Measurements from ENCODE around the gene CISD1. TPM values are rescaled to one million over a fixed set of nuclear protein-coding genes. Genes with fewer than 3 reads are reported as not detected.
A peak's percentile ranks its signal among the peaks of the same experiment; 100 is the strongest.

The CISD1 gene
- total RNA-seq, 1 donor from 2014 or later, result 24.5 TPM

DNA sequence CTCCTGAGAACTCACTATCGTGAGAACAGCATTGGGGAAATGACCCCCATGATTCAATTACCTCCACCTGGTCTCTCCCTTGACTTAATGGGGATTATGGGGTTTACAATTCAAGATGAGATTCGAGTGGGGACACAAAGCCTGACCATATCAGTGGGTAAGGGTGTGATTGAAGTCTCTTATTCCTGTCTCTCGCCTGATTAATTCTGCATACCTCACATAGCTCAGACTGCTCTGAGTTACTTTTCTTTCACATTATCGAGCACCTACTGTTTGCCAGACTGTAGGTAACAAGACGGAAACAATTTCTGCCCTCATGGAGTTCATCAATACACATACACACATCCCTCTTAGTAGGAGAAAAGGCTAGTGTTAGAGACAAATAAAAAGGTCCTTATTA lies 25.0 kb downstream of the CISD1 start:
- no peak for DNase-seq
- Histone ChIP-seq H3K4me1 (no peaks in the 10 kb centered on the region), H3K36me3 (no peaks in the 10 kb centered on the region), H3K27ac (no peak overlapping the region), H3K27me3 (ENCODE audit: low read depth) (no peaks in the 10 kb centered on the region), H3K9me3 (no peaks in the 10 kb centered on the region), H3K4me3 (no peak overlapping the region)
- no peak for ATAC-seq
- TF ChIP-seq, protein P1, sequence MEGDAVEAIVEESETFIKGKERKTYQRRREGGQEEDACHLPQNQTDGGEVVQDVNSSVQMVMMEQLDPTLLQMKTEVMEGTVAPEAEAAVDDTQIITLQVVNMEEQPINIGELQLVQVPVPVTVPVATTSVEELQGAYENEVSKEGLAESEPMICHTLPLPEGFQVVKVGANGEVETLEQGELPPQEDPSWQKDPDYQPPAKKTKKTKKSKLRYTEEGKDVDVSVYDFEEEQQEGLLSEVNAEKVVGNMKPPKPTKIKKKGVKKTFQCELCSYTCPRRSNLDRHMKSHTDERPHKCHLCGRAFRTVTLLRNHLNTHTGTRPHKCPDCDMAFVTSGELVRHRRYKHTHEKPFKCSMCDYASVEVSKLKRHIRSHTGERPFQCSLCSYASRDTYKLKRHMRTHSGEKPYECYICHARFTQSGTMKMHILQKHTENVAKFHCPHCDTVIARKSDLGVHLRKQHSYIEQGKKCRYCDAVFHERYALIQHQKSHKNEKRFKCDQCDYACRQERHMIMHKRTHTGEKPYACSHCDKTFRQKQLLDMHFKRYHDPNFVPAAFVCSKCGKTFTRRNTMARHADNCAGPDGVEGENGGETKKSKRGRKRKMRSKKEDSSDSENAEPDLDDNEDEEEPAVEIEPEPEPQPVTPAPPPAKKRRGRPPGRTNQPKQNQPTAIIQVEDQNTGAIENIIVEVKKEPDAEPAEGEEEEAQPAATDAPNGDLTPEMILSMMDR (IDR thresholded peaks at IDR 0.05), result no peak
- intact Hi-C loops (cut with DNase I), result no loop called here

DNA sequence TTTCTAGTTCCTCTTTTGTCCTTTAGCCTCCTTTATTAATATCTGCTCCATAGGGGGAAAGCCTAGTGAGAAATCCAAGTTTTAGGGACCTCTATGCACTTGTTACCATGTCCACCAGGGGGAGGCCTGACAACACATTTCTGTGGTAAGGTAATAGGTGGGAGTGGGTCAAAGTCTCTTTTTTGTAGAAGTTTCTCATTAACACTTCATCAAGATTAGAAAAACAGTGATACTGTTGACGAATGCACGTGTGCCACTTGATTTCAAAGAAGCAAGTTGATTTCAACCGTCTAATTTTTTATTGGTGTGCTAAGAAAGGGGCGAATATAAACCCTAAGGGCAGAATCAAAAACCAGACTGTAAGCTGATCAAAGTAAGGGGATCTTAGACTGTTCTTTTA lies 30.6 kb downstream of the CISD1 start:
- ATAC-seq, result peak; percentile 75 to 80
- no peak overlapping the region for H3K4me3 ChIP-seq
- no peak overlapping the region for H3K27ac ChIP-seq
- no peak for DNase-seq
- no peaks in the 10 kb centered on the region for H3K9me3 ChIP-seq
- TF ChIP-seq, protein P1 (IDR thresholded peaks at IDR 0.05), result peak; percentile 82
- H3K36me3 ChIP-seq, result no peaks in the 10 kb centered on the region
- H3K4me1 ChIP-seq, result peaks cover 6% of the 10 kb centered on the region
- peaks cover 5% of the 10 kb centered on the region for H3K27me3 ChIP-seq (ENCODE audit: low read depth)
- intact Hi-C loops (cut with DNase I), result no loop called here

DNA sequence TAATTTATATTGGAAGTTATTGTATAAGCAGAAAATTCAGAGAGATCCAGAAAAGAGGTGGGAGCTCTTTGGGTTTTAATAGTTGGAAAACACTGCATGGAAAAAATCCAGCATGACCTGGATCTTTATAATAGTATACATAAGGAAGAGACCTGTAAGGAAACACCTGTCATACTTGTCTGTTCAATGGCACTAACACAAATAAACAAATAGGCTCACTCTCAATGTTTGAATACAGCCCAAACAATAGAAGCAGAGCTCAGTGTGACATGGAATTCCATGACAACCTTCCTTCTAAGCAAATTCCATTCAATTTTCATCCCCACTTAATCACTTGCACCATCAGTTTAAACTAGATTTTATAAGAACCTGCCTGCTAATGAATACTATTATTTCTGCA lies 31.7 kb downstream of the CISD1 start:
- H3K9me3 ChIP-seq, result no peaks in the 10 kb centered on the region
- no peak for DNase-seq
- H3K4me3 ChIP-seq, result no peak overlapping the region
- no peak overlapping the region for H3K27ac ChIP-seq
- H3K27me3 ChIP-seq (ENCODE audit: low read depth), result peaks cover 5% of the 10 kb centered on the region
- H3K4me1 ChIP-seq, result peaks cover 6% of the 10 kb centered on the region
- no peak for ATAC-seq
- no peaks in the 10 kb centered on the region for H3K36me3 ChIP-seq
- TF ChIP-seq, protein P1 (IDR thresholded peaks at IDR 0.05), result no peak
- intact Hi-C loops (cut with DNase I), result no loop called here

DNA sequence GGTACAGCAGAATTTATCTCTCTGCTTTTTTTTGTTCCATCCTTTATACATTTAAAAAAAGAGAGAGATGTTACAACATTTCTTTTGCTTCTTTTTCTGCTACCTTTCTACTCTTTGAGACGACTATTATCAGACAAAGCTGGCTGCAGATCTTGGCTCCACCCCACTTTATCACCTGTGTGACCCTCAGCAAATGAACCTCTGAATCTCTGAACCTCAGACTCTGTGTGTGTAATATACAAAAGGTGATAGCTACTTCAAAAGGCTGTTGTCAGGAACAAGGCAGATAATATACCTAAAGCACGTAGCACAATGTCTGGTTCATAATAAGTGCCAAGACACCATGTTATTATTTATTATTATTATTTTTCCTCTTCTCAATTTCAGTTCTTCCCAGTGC lies 33.3 kb downstream of the CISD1 start:
- Histone ChIP-seq H3K36me3 (no peaks in the 10 kb centered on the region), H3K27ac (no peak overlapping the region), H3K9me3 (no peaks in the 10 kb centered on the region), H3K27me3 (ENCODE audit: low read depth) (peaks cover 5% of the 10 kb centered on the region), H3K4me1 (peaks cover 6% of the 10 kb centered on the region), H3K4me3 (no peak overlapping the region)
- TF ChIP-seq, protein P1 (IDR thresholded peaks at IDR 0.05), result no peak
- DNase-seq (no peak), ATAC-seq (no peak)
- intact Hi-C loops (cut with DNase I), result no loop called here

DNA sequence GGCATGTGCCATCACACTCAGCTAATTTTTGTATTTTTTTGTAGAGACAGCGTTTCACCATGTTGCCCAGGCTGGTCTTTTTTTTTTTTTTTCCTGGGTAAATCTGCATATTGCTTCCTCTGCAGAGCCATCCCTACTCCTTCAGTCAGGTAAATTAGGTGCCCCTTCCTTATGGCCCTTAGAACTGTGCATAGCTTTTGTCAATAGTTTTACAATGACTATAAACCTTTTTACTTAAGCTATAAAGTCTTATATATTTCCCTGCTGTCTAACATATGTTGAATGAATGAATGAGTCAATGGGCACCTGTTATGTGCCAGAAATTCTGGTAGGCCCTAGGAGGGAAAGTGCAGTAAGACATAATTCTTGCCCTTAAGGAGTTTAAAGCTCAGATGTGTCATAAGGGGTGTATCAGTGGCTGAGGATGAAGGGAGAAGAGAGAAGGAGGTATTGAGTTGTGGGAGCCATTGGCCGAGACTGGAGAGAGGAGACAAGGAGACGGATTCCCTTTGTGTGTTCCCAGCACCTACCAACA lies 35.2 kb downstream of the CISD1 start:
- Histone ChIP-seq H3K4me1 (peaks cover 6% of the 10 kb centered on the region), H3K27me3 (ENCODE audit: low read depth) (peaks cover 5% of the 10 kb centered on the region), H3K9me3 (no peaks in the 10 kb centered on the region), H3K4me3 (no peak overlapping the region), H3K36me3 (no peaks in the 10 kb centered on the region), H3K27ac (no peak overlapping the region)
- DNase-seq (no peak), ATAC-seq (no peak)
- TF ChIP-seq, protein P1 (IDR thresholded peaks at IDR 0.05), result no peak
- intact Hi-C loops (cut with DNase I), result no loop called here

DNA sequence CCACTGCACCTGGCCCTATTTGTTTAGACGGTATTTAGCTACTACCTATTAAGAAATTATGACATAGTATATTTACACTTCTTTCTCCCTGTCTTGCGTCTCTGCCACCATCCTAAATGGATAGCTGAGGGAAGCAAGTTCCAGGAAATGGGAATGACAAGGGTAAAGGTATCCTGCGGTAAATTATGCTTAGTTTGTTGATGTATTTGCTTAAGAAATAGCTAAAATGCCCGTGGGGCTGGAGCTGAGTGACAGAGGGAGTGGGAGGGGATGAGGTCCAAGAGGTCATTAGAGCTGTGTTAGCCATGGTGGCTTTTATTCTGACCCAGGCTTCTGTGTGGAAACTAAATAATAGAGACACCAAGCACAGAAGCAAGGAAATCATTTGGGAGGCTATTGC lies 36.9 kb downstream of the CISD1 start:
- ATAC-seq (no peak), DNase-seq (no peak)
- Histone ChIP-seq H3K27me3 (ENCODE audit: low read depth) (peaks cover 5% of the 10 kb centered on the region), H3K27ac (no peak overlapping the region), H3K36me3 (no peaks in the 10 kb centered on the region), H3K9me3 (no peaks in the 10 kb centered on the region), H3K4me3 (no peak overlapping the region), H3K4me1 (no peaks in the 10 kb centered on the region)
- TF ChIP-seq, protein P1 (IDR thresholded peaks at IDR 0.05), result no peak
- intact Hi-C loops (cut with DNase I), result no loop called here

Measured in lower lobe of right lung (tissue), 2 donors.